ENCODE results near the gene CNIH4.
A peak's percentile ranks its signal among the peaks of the same experiment; 100 is the strongest.
"Not testable (repeated sequence)": the region's sequence is repeated elsewhere in the genome, so short reads cannot be mapped to it uniquely, and the experiment has no call there.

The CNIH4 gene

GRCh38 chr1:224356685-224357625, at the start of gene CNIH4:
TSS of gene CNIH4 (plus strand) at chr1:224356879. CDS start at chr1:224356925, 46 bp downstream.
- peak; percentile 94 for DNase-seq

GRCh38 chr1:224308064-224308463, 48.6 kb upstream of the CNIH4 start:
- DNase-seq, result no peak

- not testable (repeated sequence) for DNase-seq
Observed at GRCh38 chr1:224311503-224311902, 45.2 kb upstream of the CNIH4 start.

GRCh38 chr1:224312025-224312424, 44.7 kb upstream of the CNIH4 start:
- DNase-seq, result no peak

GRCh38 chr1:224317383-224318045, 39.2 kb upstream of the CNIH4 start:
- DNase-seq, result peak; percentile 54

GRCh38 chr1:224321706-224322105, 35.0 kb upstream of the CNIH4 start:
- DNase-seq, result no peak

- no peak for DNase-seq
Observed at GRCh38 chr1:224325959-224326358, 30.7 kb upstream of the CNIH4 start.

GRCh38 chr1:224328644-224329043, 28.0 kb upstream of the CNIH4 start:
- DNase-seq, result no peak

GRCh38 chr1:224329484-224329841, 27.2 kb upstream of the CNIH4 start:
- no peak for DNase-seq

GRCh38 chr1:224329842-224330753, 26.6 kb upstream of the CNIH4 start, which contains the start of gene NVL:
TSS of gene NVL (minus strand) at chr1:224330172. CDS start at chr1:224330127, 45 bp downstream.
- peak; percentile 90 for DNase-seq

GRCh38 chr1:224331326-224331725, 25.4 kb upstream of the CNIH4 start:
- no peak for DNase-seq

- DNase-seq, result no peak
Observed at GRCh38 chr1:224331824-224332223, 24.9 kb upstream of the CNIH4 start.

GRCh38 chr1:224333309-224333926, 23.3 kb upstream of the CNIH4 start:
- peak; percentile 66 for DNase-seq

- no peak for DNase-seq
Observed at GRCh38 chr1:224333939-224334786, 22.5 kb upstream of the CNIH4 start.

- no peak for DNase-seq
Observed at GRCh38 chr1:224338150-224338838, 18.4 kb upstream of the CNIH4 start.

- DNase-seq, result no peak
Observed at GRCh38 chr1:224339442-224340033, 17.1 kb upstream of the CNIH4 start.

GRCh38 chr1:224340453-224341384, 16.0 kb upstream of the CNIH4 start:
- DNase-seq, result peak; percentile 26

- no peak for DNase-seq
Observed at GRCh38 chr1:224343679-224344078, 13.0 kb upstream of the CNIH4 start.

- no peak for DNase-seq
Observed at GRCh38 chr1:224348137-224348536, 8.5 kb upstream of the CNIH4 start.
